ENCODE results near the gene SEC14L5.
"Not testable (repeated sequence)": the region's sequence is repeated elsewhere in the genome, so short reads cannot be mapped to it uniquely, and the experiment has no call there.

Gene SEC14L5

GRCh38 chr16:4933433-4933832, 24.7 kb upstream of the SEC14L5 start:
- no peak for DNase-seq

- no peak for DNase-seq
Observed at GRCh38 chr16:4933871-4934395, 24.2 kb upstream of the SEC14L5 start.

DNA sequence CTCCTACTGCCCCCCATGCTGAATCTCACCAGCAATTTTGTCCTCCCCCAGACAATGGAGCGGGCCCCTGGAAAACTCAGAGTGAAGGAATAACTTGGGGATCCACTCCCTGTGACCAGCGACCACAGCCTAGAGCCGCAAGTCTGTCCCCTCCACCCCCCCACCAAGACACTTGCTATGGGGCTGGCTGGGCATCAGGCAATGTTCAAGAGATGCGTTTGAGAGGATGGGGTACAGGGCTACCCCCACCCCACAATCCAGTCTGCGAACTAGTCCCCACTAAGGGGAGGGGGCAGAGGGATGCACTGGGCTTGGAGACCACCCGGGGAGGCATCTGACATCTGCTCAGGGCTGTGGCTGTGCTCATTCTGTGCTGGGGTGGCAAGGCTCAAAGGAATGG, 23.5 kb upstream of the SEC14L5 start:
- no peak for DNase-seq

GRCh38 chr16:4935241-4935855, 22.8 kb upstream of the SEC14L5 start:
- DNase-seq, result no peak

DNA sequence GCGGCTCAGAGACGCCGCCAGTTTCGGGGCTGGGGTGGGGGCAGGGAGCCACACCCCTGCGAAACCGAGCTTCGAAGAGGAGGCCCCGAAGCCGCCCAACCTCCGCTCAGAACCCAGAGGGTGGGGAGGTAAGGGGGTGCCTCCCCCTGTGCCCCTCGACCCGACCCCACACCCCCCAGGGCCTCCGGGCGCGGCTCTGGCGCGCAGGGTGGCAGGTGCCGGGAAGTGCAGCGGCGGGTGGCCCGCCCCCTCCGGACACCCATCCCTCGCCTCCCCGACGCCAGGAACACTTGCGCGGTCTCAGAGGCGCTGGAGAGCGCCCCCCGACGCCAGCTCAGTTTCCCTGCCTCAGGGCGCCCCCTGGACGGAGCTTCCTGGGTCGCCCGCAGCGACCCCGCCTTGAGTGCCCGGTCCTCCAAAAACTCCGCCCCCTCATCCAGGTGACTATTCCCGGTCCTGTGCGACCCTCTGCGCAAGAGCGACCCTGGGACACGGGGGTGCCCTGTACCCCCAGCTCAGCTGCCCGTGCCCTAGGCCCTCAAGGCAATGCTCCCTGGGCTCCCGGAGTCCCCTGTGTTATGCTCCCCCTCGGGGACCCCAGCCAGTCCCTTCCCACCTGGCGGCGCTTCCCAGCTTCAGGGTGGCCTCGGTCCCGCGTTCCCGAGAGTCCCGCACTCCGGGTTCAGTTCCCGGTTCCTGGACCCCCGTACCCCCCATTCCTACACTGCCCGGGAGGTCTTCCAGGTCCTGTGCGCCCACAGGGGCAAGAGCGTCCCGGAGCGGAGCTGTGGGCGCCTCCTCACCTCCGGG, 21.7 kb upstream of the SEC14L5 start:
- peak; percentile 41 for DNase-seq

- peak; percentile 80 for DNase-seq
Observed at GRCh38 chr16:4936991-4937781, 20.9 kb upstream of the SEC14L5 start, which contains the start of gene PPL. PPL (minus strand) TSS chr16:4937148; CDS start chr16:4937045, 103 bp downstream.

DNA sequence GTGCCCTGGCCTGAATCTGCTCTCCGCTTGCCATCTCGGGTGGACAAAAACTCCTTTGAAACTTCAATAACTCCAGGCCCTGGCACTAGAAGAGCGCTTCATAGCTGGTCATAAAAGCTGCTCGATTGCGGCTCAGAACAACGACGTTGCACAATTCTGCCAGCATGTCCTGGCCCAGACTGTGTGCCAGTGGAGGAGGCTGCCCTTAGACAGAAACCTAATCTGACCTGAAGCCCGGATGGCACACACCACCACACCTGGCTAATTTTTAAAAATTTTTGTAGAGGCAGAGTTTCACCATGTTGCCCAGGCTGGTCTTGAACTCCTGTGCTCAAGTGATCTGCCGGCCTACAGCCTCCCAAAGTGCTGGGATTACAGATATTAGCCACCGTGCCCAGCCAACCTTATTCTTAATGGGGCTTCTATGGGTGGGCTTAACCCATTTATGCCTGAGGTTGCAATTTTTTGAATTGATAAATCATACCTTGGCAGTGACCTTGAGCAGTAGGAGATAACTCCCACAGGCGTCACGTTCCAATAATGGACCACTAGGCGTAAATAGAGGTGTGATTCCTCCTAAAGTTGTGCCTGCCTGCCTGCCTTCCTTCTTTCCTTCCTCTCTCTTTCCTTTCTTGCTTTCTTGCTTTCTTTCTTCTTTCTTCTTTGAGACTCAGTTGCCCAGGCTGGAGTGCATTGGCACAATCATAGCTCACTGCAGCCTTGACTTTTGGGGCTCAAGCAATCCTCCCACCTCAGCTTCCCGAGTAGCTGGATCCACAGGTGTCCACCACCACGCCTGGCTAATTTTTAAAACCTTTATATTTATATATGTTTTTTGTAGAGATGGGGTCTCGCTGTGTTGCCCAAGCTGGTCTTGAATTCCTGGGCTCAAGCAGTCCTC, 20.1 kb upstream of the SEC14L5 start:
- DNase-seq, result no peak

DNA sequence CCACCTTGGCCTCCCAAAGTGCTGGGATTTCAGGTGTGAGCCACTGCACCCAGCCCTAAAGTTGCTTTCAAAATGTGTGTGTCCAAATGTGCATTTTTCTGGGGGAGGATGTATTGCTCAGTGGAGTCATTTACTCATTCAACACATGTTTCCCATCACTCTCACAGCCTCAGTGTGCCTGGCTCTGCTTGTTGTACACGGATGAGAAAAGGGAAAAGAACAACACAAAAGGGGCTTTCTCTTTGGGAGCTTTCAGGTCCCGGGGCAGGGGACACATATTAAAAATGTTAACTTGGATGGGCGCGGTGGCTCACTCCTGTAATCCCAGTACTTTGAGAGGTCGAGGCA, 19.5 kb upstream of the SEC14L5 start:
- no peak for DNase-seq

DNA sequence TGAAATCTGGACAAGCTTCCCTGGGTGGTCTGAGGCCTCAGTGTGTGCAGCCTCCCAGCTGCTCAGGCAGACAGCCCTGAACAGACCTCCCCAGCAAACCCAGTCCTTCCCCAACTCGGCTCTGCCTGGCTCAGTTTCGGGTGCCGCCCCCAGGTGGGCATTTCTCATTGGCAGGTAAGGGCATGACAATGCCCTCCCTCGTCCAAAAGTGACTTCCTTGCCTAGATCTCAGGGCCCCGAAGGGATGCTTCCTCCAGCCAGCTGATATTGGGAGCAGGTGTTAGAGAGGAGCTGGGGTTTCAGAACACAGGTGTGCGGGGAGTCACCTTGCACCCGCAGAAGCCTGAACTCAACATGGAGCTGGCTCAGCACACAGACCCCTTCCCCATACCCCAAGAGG, 17.4 kb upstream of the SEC14L5 start:
- DNase-seq, result no peak

GRCh38 chr16:4942481-4942880, 15.6 kb upstream of the SEC14L5 start:
- DNase-seq, result no peak

- DNase-seq, result peak; percentile 83
Observed at GRCh38 chr16:4944333-4945281, 13.5 kb upstream of the SEC14L5 start.

DNA sequence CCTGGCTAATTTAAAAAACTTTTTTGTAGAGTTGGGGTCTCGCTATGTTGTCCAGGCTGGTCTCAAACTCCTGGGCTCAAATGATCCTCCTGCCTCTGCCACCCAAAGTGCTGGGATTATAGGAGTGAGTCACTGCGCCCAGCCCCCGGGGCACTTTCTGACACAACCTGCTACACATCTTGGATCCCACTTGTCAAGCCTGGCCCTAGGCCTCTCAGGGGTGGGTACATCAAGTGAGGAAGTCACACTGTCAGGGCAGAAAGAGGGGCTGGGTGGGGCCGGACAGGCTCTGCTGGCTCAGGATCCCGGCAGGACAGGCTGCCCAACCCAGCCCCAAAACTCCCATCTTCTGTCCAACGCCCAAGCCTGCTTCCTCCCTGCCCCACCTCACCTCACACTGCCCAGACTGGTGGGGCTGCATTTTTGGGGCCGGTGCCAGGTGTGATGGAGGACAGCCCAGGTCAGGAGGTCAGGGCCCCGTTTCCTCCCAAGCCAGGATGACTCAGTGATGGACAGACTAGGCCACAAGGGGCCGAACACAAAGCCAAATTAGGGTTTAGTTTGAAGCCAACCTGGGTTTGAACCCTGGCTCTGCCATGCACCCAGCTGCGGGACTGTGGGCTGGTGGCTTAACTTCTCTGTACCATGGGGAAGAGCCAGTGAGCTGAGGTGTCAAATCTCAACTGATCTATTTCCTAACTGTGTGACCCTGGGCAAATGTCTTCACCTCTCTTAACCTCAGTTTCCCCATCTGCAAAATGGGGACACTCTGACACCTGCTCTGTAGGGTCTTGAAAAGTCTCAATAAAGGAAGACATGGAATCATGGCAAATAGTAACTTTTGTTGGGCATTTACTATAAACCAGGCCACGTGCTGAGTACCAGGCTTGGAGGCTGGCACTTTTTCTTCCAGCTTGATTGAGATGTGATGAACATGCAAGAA, 12.3 kb upstream of the SEC14L5 start:
- DNase-seq, result no peak

GRCh38 chr16:4946917-4947316, 11.2 kb upstream of the SEC14L5 start:
- DNase-seq, result no peak

GRCh38 chr16:4947722-4948503, 10.2 kb upstream of the SEC14L5 start:
- DNase-seq, result no peak

DNA sequence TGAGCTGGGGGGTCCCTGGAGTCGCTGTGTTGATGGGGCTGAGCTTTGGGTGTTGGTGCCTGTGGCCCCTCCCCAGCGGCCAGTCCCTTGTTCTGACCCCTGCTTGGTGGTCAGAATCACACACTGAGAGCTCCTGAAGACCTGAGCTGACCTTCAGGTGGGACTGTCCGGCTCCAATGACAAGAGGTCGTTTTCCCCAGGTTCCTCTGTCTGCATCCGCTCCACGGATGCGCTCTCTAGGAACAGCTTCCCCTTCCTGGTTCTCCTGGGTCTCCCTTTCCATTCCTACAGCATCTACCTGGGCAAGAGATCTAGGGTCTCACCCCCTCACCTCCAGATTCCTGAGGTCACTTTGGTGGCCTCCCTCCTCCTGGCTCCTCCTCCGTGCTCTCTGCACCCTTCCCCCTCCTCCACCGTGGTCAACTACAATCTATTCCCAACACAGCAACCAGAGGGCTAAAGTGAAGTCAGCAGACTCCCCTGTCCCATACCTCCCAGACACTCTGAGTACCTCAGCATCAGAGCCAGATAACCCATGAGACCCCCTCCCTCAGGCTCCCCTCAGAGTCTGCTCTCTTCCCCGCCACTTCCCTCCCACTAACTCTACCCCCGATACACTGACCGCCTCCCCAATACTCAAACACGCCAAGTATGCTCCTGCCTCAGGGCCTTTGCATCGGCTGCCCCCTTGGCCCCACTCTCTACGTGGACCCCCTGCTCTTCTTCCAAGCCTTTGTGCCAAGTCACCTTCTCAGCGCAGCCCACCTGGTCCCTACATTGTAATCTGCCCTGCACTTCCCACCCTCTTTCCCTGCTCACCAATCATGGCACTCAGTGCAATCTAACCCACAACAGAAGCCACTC, 9.0 kb upstream of the SEC14L5 start:
- no peak for DNase-seq

GRCh38 chr16:4949986-4950385, 8.1 kb upstream of the SEC14L5 start:
- DNase-seq, result no peak

GRCh38 chr16:4951583-4951982, 6.5 kb upstream of the SEC14L5 start:
- not testable (repeated sequence) for DNase-seq

DNA sequence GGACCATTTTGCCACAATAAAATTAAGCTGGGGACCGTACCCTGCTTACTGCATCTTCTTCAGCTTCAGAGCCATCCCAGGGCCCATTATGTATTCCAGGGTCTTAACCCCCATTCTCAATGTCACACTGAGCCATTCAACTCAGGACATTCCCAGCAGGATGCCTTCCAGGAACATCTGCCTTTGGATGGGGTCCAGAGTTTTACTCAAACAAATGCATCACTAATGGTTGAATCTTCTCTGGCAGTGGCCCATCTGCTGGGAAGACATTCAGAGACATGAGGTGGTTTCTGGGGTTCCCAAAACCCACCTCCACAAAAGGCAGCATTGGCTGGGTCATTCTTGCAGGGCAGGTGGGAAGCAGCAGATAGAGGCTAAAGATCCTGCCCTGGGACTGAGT, 3.4 kb upstream of the SEC14L5 start:
- DNase-seq, result no peak
